ENCODE results near the gene NCKAP5L.

- TF ChIP-seq CTCF (conservative IDR thresholded peaks at IDR 0.05) (no peak), EZH2 (IDR thresholded peaks at IDR 0.05; ENCODE audit: low read depth) (no peak)
Measured at GRCh38 chr12:49853671-49854070, 25.5 kb upstream of the NCKAP5L start.
